Smooth muscle cell of trachea (primary cell): ENCODE data around the gene ARRB1. TPM values are rescaled to one million over a fixed set of nuclear protein-coding genes. Genes with fewer than 3 reads are reported as not detected.

Experiments
- total RNA-seq: library from RNA; depleted of rRNA; stranded (reverse); fragments of >200 nt; gene quantifications from 2 replicates; pipeline ENCODE4 v1.2.1, GENCODE V29; 2014

ARRB1 gene
- 15.1 and 31.1 TPM in 2 replicates for total RNA-seq

GRCh38 chr11:75351541-75351790 lies at the start of gene ARRB1:
Gene ARRB1 (minus strand): TSS chr11:75351661. CDS start chr11:75351607, 54 bp downstream.

GRCh38 chr11:75399344-75400145 lies 48.1 kb upstream of the ARRB1 start, which contains the start of gene RPS3:
Gene RPS3 (plus strand): TSS chr11:75399518. CDS start chr11:75399548, 30 bp downstream.

GRCh38 chr11:75240311-75241035 lies 111.0 kb downstream of the ARRB1 start, which contains the start of gene TPBGL:
Gene TPBGL (plus strand): TSS chr11:75240774. CDS start chr11:75241050, 276 bp downstream.

Other genes starting within 250 kb of the ARRB1 start
- under 0.01 TPM in 1 of 2 replicates, not detected in the other for gene SLCO2B1, start 200.6 kb downstream of the ARRB1 start, total RNA-seq
- under 0.01 TPM in 1 of 2 replicates, not detected in the other for gene TPBGL, start 110.9 kb downstream of the ARRB1 start, total RNA-seq
- gene RPS3, start 47.9 kb upstream of the ARRB1 start, total RNA-seq = 1,567 and 1,773 TPM in 2 replicates
- gene KLHL35, start 81.5 kb upstream of the ARRB1 start, total RNA-seq = 2.5 and 3.3 TPM in 2 replicates
- gene GDPD5, start 174.3 kb upstream of the ARRB1 start, total RNA-seq = 4.1 and 4.8 TPM in 2 replicates
- gene SERPINH1, start 210.6 kb upstream of the ARRB1 start, total RNA-seq = 1,051 and 1,589 TPM in 2 replicates